NCI-H345 treated with DMSO at 0.1 percent for 48 hours (cell line): Measurements from ENCODE around the gene COL4A4.
A peak's percentile ranks its signal among the peaks of the same experiment; 100 is the strongest.

ENCODE experiments used
- DNase-seq: peaks from one replicate; lab custom pipeline; 2025; ENCODE audit not compliant: unreplicated experiment; lab: John Stamatoyannopoulos, UW

Gene COL4A4

GRCh38 chr2:226984750-226985582 is 179.0 kb downstream of the COL4A4 start:
- DNase-seq: peak; percentile 4

GRCh38 chr2:226983895-226984749 is 179.9 kb downstream of the COL4A4 start:
- no peak for DNase-seq

GRCh38 chr2:226981791-226982326 is 182.1 kb downstream of the COL4A4 start:
- no peak for DNase-seq

- DNase-seq: no peak
Measured at GRCh38 chr2:226979004-226979403, 185.0 kb downstream of the COL4A4 start.

- no peak for DNase-seq
Measured at GRCh38 chr2:226978300-226978699, 185.7 kb downstream of the COL4A4 start.

- DNase-seq: no peak
Measured at GRCh38 chr2:226977775-226978190, 186.2 kb downstream of the COL4A4 start.

- no peak for DNase-seq
Measured at GRCh38 chr2:226973816-226974215, 190.2 kb downstream of the COL4A4 start.

- no peak for DNase-seq
Measured at GRCh38 chr2:226971770-226972169, 192.2 kb downstream of the COL4A4 start.

- DNase-seq: no peak
Measured at GRCh38 chr2:226971084-226971483, 192.9 kb downstream of the COL4A4 start.

- DNase-seq: no peak
Measured at GRCh38 chr2:226970362-226970761, 193.6 kb downstream of the COL4A4 start.

- DNase-seq: no peak
Measured at GRCh38 chr2:226969417-226970080, 194.5 kb downstream of the COL4A4 start.

GRCh38 chr2:226965376-226965775 is 198.6 kb downstream of the COL4A4 start:
- DNase-seq: no peak

- DNase-seq: no peak
Measured at GRCh38 chr2:226963528-226963927, 200.5 kb downstream of the COL4A4 start.

GRCh38 chr2:226962176-226962773 is 201.7 kb downstream of the COL4A4 start:
- no peak for DNase-seq

- DNase-seq: no peak
Measured at GRCh38 chr2:226959418-226959817, 204.6 kb downstream of the COL4A4 start.

- no peak for DNase-seq
Measured at GRCh38 chr2:226956659-226957058, 207.3 kb downstream of the COL4A4 start.

GRCh38 chr2:226953826-226954225 is 210.2 kb downstream of the COL4A4 start:
- DNase-seq: no peak

GRCh38 chr2:226953206-226953605 is 210.8 kb downstream of the COL4A4 start:
- DNase-seq: no peak
